Muscle of leg (tissue), 11 donors: ENCODE measurements around the gene MADCAM1. TPM values are rescaled to one million over a fixed set of nuclear protein-coding genes. Genes with fewer than 3 reads are reported as not detected.

Experiments
- DNase-seq: peaks from one replicate; pipeline ENCODE4 v3.0.0; 2013
- H3K27ac ChIP-seq: one replicate; pipeline ENCODE4 v1.5.1; 2013; ENCODE audit warnings: mild to moderate bottlenecking, low read length, control low read depth
- H3K27me3 ChIP-seq: one replicate; pipeline ENCODE4 v1.6.1; 2013; ENCODE audit warnings: low read length; ENCODE audit not compliant: control insufficient read depth, insufficient read depth
- H3K36me3 ChIP-seq: one replicate; pipeline ENCODE4 v1.6.1; 2013; ENCODE audit warnings: low read length; ENCODE audit not compliant: control insufficient read depth, insufficient read depth
- H3K4me1 ChIP-seq: one replicate; pipeline ENCODE4 v1.6.1; 2013; ENCODE audit warnings: low read length; ENCODE audit not compliant: control insufficient read depth, insufficient read depth
- H3K4me3 ChIP-seq: one replicate; pipeline ENCODE4 v1.5.1; 2013; ENCODE audit warnings: low read length, control low read depth
- H3K9me3 ChIP-seq: replicated peaks from 2 replicates; pipeline ENCODE4 v1.6.1; 2013; ENCODE audit warnings: low read depth, low read length; ENCODE audit not compliant: control insufficient read depth
- WGBS: methylation state at CpG from one replicate; pipeline ENCODE4 v1.1.5; 2013; ENCODE audit warnings: missing lambda C conversion rate; ENCODE audit not compliant: insufficient coverage; 5-methylcytosine and 5-hydroxymethylcytosine counted together
- polyA plus RNA-seq, 8 donors: library from polyadenylated mRNA; unstranded; fragments of 120-200 nt; gene quantifications; one replicate each; pipeline versions ENCODE4 v1.2.1 to v1.2.3, GENCODE V29; 2013; ENCODE audit warnings: inconsistent platforms in 1 of 8, low replicate concordance in 1 of 8; ENCODE audit not compliant: insufficient read length in 8 of 8, insufficient read depth in 1 of 8
- total RNA-seq: library from RNA; stranded (reverse); fragments of 120-200 nt; gene quantifications from one replicate; pipeline ENCODE4 v1.2.4, GENCODE V29; 2013

Gene MADCAM1
- total and polyA plus RNA-seq, 9 donors = 4.0 to 15.7 (median 10.3) TPM

DNA sequence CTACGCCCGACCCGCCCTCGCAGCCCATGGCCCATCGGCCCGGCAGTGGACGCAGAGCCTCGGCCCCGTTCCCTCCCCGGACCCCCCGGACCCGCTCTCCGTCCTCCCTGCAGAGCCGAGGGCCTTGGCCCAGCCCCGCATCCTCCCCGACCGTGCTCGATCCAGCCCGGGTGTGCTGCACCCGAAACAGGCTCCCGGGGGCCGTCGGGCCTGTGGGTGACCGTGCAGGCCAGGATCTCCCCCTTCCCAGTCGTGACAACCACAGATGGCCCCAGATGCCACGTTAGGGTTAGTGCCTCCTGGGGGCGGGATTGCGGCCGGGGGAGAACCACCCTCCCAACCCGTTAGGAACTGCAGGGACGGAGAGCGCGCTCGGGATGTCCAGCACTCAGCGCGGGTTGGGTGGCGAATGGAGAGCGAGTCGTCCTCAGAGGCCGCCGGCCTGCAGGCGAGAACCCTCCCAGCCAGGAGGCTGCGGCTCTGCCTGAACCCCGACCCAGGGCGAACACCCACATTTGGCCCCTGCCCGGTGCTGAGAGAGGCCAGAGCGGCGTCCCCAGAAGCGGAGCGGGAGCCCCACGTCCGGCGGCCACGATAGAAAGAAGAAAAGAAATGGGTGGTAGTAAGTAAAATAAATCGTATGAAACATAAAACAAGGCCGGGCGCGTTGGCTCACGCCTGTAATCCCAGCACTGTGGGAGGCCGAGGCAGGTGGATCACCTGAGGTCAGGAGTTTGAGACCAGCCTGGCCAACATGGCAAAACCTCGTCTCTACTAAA lies 6.7 kb upstream of the MADCAM1 start:
- 8% methylated on average over 44 of the region's 61 CpGs for WGBS
- DNase-seq = peak; percentile 70

DNA sequence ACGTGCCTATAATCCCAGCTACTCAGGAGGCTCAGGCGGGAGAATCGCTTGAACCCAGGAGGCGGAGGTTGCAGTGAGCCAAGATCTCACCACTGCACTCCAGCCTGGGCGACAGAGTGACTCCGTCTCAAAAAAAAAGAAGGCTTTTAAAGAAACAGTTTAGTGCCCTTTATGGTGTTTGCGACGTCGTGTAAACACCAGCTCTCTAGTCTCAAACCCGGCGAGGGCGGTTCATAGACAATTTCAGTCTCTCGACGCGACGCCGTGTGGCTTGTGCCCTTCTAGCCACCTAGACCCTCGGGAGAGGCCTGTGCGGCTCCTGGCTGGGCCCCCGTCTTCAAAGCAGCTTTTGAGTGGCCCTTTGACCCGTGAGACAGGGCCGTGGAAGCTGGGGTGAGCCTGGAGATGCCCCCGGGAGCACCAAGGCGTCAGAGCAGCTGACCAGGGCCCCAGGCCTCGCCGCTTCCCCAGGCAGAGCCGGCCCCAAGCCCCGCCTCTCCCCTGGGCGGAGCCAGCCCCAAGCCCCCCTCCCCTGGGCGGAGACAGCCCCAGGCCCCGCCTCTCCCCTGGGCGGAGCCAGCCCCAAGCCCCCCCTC lies 5.0 kb upstream of the MADCAM1 start:
- Histone ChIP-seq H3K27ac (peak overlapping the region; percentile 65), H3K36me3 (no peaks in the 10 kb centered on the region), H3K4me3 (no peak overlapping the region), H3K27me3 (peaks cover 11% of the 10 kb centered on the region), H3K4me1 (peaks cover 33% of the 10 kb centered on the region), H3K9me3 (no peaks in the 10 kb centered on the region)
- no peak for DNase-seq
- WGBS = 60% methylated on average over 25 of the region's 32 CpGs

More for the DNA sequence above, 6.7 kb upstream of the MADCAM1 start:
- peak overlapping the region; percentile 82 for H3K27ac ChIP-seq
- peaks cover 15% of the 10 kb centered on the region for H3K27me3 ChIP-seq
- H3K9me3 ChIP-seq = no peaks in the 10 kb centered on the region
- H3K4me3 ChIP-seq = peak overlapping the region; percentile 65
- H3K4me1 ChIP-seq = peaks cover 30% of the 10 kb centered on the region
- no peaks in the 10 kb centered on the region for H3K36me3 ChIP-seq

DNA sequence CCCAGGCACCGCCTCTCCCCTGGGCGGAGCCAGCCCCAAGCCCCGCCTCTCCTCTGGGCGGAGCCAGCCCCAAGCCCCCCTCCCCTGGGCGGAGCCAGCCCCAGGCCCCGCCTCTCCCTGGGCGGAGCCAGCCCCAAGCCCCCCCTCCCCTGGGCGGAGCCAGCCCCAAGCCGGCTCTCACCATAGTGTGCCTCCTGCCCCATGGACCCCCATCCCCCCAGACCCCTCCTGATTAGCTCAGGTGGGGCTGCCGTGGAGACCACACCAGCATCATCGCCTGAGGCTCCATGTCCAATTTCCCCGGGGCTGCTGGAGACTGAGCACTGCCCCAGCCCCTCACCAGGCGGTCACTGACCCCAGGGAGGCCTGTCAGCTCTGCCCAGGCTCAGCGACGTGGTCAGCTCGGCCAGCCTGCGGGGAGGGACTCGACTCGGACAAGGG lies 4.2 kb upstream of the MADCAM1 start:
- Histone ChIP-seq H3K9me3 (no peaks in the 10 kb centered on the region), H3K4me3 (no peak overlapping the region), H3K27me3 (peaks cover 15% of the 10 kb centered on the region), H3K4me1 (peaks cover 34% of the 10 kb centered on the region), H3K36me3 (no peaks in the 10 kb centered on the region), H3K27ac (peak overlapping the region; percentile 71)
- 40% methylated on average over 2 of the region's 19 CpGs for WGBS
- DNase-seq = peak; percentile 32

DNA sequence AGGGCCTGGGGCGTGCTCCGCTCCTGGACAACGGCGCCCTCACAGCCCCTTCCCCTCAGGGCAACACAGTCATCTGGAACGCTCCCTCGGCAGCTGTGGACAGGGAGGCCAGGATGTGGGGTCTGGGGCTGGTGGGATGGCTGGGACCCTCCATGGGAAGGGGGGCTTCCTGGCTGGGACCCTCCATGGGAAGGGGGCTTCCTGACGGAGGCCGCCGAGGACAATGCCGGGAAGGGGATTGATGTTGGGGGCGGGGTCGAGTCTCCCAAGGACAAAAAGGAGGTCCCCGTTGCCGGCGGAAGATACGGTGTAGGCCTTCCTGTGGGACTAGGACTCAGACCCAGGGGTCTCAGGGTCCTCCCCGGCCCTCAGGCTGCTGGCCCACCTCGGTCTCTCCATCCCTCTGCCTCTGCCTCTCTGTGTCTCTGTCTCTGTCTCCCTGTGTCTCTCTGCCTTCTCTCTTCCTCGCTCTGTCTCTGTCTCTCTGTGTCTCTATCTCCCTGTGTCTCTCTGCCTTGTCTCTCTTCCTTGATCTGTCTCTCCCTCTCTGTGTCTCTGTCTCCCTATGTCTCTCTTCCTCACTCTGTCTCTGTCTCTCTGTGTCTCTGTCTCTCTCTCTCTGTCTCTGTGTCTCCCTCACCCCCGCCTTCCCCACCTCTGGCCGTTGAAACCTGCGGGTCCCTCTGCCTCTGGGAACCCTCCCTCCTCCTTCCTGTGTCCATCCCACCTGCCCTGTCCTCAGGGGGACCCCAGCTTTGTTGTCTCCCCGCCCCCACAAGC lies 2.7 kb upstream of the MADCAM1 start:
- Histone ChIP-seq H3K27ac (peak overlapping the region; percentile 82), H3K36me3 (no peaks in the 10 kb centered on the region), H3K27me3 (peaks cover 26% of the 10 kb centered on the region), H3K4me1 (peaks cover 37% of the 10 kb centered on the region), H3K9me3 (no peaks in the 10 kb centered on the region), H3K4me3 (no peak overlapping the region)
- 60% methylated on average over 14 of the region's 23 CpGs for WGBS
- peak; percentile 22 for DNase-seq

DNA sequence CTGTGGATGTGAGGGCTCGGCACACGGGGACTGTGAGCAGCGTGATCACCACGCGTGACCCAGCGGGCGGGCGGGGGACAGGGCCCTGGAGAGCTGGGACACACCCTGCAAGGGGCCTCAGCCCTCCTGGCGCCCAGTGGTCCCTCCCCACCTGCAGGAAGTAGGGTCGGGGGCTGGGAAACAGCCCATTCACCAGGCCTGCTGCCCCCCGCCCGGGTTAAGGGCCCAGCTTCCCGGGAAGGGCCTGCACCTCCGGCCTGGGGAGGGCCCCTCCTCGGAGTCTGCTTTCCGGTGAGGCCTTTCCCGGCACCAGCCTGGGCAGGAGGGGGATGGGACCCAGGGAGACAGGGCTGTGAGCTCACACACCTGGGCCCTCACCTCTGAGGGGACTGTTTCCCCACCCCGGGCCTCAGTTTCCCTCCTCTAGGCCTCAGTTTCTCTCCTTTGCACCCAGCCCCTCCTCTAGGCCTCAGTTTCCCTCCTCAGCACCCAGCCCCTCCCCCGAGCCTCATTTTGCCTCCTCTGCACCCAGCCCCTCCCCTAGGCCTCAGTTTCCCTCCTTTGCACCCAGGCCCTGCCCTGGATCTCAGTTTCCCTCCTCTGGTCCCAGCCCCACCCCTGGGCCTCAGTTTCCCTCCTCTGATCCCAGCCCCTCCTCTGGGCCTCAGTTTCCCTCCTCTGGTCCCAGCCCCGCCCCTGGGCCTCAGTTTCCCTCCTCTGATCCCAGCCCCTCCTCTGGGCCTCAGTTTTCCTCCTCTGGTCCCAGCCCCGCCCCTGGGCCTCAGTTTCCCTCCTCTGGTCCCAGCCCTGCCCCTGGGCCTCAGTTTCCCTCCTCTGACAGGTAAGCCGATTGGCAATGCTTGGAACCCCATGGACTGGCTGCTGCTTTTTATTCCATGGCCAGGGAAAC lies 1.9 kb upstream of the MADCAM1 start:
- 45% methylated on average over 13 of the region's 22 CpGs for WGBS
- Histone ChIP-seq H3K4me1 (peaks cover 36% of the 10 kb centered on the region), H3K27me3 (peaks cover 35% of the 10 kb centered on the region), H3K9me3 (no peaks in the 10 kb centered on the region), H3K27ac (peak overlapping the region; percentile 82), H3K4me3 (no peak overlapping the region), H3K36me3 (no peaks in the 10 kb centered on the region)
- peak; percentile 41 for DNase-seq

DNA sequence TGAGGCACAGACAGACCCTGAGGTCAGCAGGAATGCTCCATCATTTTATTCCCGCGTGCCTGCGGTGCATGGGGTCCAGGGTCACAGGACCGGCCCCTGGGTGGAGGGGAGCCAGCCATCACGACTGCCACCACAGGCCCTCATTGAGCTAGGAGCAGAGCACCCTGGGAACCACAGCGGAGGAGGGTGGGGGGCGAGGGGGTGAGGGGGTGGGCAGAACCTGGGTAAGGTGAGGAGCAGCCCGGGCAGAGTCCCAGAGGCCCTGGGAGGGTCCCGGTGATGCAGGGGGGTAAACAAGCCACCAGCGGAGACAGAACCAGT lies 1.2 kb upstream of the MADCAM1 start:
- Histone ChIP-seq H3K4me3 (no peak overlapping the region), H3K27ac (peak overlapping the region; percentile 75), H3K9me3 (no peaks in the 10 kb centered on the region), H3K4me1 (peaks cover 32% of the 10 kb centered on the region), H3K27me3 (peaks cover 41% of the 10 kb centered on the region), H3K36me3 (no peaks in the 10 kb centered on the region)
- 35% methylated on average over 5 of the region's 10 CpGs for WGBS
- peak; percentile 16 for DNase-seq

DNA sequence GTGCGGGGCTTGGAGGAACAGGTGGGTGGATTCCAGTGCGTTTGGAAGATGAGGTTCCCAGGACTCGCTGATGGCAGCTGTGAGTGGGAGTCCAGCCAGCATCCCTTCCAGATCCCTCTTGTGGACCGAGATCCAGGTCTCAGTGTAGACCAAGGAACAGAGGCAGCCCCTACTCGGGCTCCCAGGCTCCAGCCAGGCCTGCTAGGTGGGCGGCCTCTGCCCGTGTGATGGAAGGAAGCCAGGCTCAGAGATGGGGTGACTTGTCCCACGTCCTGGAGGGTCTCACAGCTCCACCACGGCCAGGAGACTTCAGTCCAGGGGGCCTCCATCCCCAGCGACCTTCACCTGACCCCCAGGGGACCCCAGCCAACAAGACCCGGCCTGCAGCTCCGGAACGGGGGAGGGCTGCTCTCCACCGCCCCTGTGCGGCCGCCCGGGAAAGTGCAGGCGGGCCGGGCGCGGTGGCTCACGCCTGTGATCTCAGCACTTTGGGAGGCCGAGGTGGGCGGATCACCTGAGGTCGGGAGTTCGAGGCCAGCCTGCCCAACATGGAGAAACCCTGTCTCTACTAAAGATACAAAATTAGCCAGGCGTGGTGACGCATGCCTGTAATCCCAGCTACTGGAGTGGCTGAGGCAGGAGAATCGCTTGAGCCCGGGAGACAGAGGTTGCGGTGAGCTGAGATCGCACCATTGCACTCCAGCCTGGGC lies 729 bp upstream of the MADCAM1 start:
- Histone ChIP-seq H3K4me1 (peaks cover 32% of the 10 kb centered on the region), H3K36me3 (no peaks in the 10 kb centered on the region), H3K4me3 (no peak overlapping the region), H3K27ac (peak overlapping the region; percentile 42), H3K9me3 (no peaks in the 10 kb centered on the region), H3K27me3 (peaks cover 45% of the 10 kb centered on the region)
- WGBS = 11% methylated on average over 28 of the region's 32 CpGs
- peak; percentile 77 for DNase-seq

DNA sequence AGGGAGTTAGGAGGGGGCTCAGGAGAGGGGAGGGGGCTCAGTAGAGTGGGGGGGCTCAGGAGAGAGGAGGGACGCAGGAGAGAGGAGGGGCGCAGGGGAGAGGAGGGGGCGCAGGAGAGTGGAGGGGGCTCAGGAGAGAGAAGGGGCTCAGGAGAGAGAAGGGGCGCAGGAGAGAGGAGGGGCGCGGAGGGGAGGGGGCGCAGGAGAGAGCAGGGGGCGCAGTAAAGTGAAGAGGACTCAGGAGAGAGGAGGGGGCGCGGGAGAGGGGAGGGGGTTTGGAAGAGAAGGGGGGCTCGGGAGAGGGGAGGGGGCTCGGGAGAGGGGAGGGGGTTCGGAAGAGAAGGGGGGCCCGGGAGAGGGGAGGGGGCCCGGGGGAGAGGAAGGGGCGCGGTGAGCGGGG lies 700 bp downstream of the MADCAM1 start:
- 3% methylated on average over 7 of the region's 18 CpGs for WGBS
- DNase-seq = no peak
- Histone ChIP-seq H3K27me3 (peaks cover 45% of the 10 kb centered on the region), H3K4me3 (no peak overlapping the region), H3K9me3 (no peaks in the 10 kb centered on the region), H3K4me1 (peaks cover 29% of the 10 kb centered on the region), H3K27ac (no peak overlapping the region), H3K36me3 (no peaks in the 10 kb centered on the region)

DNA sequence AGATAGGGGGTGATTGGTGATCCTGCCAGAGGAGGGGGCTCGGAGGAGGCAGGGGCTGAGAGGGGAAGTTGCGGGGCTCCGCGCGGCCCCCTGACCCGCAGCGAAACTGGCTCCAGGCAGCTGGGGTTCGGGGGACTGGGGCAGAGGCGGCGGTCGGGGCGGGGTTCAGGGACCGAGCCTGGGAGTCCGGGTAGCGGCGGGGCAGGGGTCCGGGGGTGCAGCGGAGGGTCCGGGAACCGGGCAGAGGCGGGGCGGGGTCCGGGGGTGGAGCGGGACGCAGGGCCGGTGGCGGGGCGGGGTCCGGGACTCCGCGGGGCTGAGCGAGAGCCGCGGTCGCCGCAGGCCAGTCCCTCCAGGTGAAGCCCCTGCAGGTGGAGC lies 1.2 kb downstream of the MADCAM1 start:
- H3K4me3 ChIP-seq = no peak overlapping the region
- no peak overlapping the region for H3K27ac ChIP-seq
- H3K36me3 ChIP-seq = no peaks in the 10 kb centered on the region
- DNase-seq = no peak
- H3K9me3 ChIP-seq = no peaks in the 10 kb centered on the region
- H3K4me1 ChIP-seq = peaks cover 29% of the 10 kb centered on the region
- 1% methylated on average over 30 of the region's 36 CpGs for WGBS
- H3K27me3 ChIP-seq = peaks cover 45% of the 10 kb centered on the region
